Stomach (tissue), 4 donors: ENCODE results near the gene ATXN7L1.

Experiments
- CTCF ChIP-seq, 7 experiments: fragments of 450-650 bp in 4 of 7; fragments of 200-600 bp in 3 of 7; sonication (generic) in 3 of 7; IDR thresholded peaks; one replicate each; pipeline ENCODE4 v1.5.1; 2016 to 2019; ENCODE audit warnings: antibody characterized with exemption in 7 of 7, control low read depth in 2 of 7, mild to moderate bottlenecking in 1 of 7
- EP300 ChIP-seq: sonication (generic); formaldehyde crosslinking; IDR thresholded peaks from one replicate; pipeline ENCODE4 v1.6.1; 2017; ENCODE audit warnings: antibody characterized with exemption
- POLR2A ChIP-seq, 4 donors: fragments of 450-650 bp; IDR thresholded peaks; one replicate each; pipeline ENCODE4 v1.6.1; 2016; ENCODE audit warnings: antibody characterized with exemption in 4 of 4, control low read depth in 2 of 4, mild to moderate bottlenecking in 1 of 4, moderate library complexity in 1 of 4
- POLR2AphosphoS5 ChIP-seq, 3 donors: sonication (generic); formaldehyde crosslinking; IDR thresholded peaks; one replicate each; pipeline ENCODE4 v1.6.1; 2016; ENCODE audit warnings: antibody characterized with exemption in 3 of 3

- TF ChIP-seq CTCF (IDR thresholded peaks at IDR 0.05) (no peak), POLR2A (IDR thresholded peaks at IDR 0.05) (no peak), EP300 (no peak), POLR2AphosphoS5 (IDR thresholded peaks at IDR 0.05) (no peak)
Observed at GRCh38 chr7:105765846-105766245, 110.6 kb downstream of the ATXN7L1 start.
